Raji (cell line): ENCODE data around the gene NDUFB7.
A peak's percentile ranks its signal among the peaks of the same experiment; 100 is the strongest.

Source experiments
- POLR2A ChIP-seq: IDR thresholded peaks from 2 replicates; pipeline ENCODE4 v1.6.1; 2011; ENCODE audit warnings: low read depth, low read length, control low read depth; ENCODE audit not compliant: insufficient read depth

NDUFB7 gene

DNA sequence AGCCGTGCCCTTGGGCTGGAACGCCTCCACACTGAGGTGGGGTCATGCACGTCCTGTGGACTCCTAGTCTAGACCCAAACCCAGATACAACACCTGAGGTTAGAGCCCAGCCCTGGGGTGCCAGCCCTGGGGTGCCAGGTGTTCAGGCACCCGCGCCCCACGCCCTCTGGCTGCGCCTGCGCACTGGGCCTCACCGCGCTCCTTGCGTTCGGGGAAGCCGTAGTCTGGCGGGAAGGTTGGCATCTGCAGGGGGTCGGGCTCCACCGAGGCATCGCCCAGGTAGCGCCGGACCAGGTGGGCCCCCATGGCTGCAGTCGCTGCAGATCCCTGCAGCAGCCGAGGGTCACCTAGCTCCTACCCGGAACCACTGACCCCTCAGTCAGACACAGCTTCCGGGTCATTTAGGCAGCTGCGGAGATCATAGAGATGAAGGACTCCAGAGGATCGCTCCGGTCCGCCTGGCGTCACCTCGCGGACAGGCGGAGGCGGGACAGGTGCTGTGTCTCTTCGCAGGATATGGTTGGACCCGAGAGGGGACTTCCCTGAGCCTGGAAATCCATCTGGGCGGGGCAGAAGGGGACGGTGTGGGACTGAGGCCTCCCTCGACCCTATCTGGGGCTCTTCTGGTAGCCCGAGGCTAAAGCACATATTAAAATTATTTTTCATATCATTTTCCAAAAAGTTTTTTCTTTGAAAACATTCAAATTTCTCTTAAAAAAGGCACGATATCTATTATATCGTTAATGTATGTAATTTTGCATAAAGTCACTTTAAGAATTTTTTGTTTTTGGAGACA is at the start of gene NDUFB7:
Gene NDUFB7 (minus strand): TSS at position 372 of the 796 bp plus-strand sequence. CDS start 66 bp downstream, at position 306.
- TF ChIP-seq POLR2A, result peak; percentile 95

DNA sequence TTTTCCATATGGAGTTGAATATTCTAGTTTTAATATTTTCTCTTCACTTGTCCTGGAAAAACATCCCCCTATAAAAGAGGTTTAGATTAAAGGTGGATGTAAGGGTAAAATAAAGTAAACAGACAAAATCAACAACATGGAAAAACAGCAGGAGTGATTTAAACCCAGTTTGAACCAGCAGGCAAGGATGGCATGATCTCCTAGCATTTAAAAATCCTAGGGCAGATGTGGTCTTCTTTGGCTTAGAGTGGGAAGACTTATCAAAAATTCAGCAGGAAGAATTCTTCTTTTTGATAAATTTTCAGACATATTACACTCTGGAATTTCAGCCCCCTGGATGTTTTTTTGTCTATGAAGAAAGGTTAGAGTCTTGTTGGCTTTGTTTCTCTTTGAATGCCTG is 47.5 kb upstream of the NDUFB7 start:
- TF ChIP-seq POLR2A, result no peak

DNA sequence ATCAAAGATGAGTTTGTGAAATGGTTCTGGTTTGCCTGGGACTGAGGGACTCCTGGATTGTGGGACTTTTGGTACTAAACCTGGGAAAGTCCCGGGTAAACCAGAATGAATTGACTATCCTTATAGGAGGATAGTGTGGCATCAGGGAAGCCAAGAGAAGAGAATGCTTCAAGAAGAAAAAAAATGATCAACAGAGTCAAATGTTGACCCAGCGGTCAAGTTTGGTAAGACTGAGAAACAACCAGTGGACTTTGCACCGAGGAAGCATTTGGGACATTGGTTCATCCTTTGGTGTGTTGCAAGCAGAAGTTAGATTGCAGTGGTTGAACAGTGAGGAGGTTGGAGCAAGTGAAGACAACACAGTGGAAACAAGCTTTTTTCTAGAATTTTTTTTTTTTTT is 44.5 kb upstream of the NDUFB7 start:
- TF ChIP-seq POLR2A, result no peak

DNA sequence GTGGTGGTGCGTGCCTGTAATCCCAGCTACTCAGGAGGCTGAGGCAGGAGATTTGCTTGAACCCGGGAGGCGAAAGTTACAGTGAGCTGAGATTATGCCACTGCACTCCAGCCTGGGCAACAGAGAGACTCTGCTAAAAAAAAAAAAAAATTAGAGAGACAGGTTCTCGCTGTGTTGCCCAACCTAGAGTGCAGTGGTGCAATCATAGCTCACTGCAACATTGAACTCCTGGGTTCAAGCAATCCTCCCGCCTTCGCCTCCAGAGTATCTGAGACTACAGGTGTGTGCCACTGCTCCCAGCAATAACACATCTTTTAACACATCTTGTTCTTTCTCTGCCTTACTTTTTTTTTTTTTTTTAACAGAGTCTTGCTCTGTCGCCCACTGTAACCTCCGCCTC is 43.8 kb upstream of the NDUFB7 start:
- TF ChIP-seq POLR2A, result no peak

DNA sequence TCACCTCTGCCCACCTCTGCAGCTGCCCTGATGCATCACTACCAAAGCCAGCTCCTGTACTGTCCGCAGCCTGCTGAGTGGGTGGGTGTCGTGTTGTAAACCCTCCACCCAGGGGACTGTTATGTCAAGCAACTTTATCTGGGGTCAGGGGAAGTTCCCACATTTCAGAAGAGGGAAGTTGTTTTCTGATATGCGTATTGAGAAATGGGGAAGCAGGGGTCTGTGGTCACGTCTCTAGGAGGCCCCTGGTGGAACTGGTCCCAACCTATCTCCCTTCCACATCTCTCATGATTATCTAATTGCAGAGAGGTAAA is 42.2 kb upstream of the NDUFB7 start:
- TF ChIP-seq POLR2A, result no peak

DNA sequence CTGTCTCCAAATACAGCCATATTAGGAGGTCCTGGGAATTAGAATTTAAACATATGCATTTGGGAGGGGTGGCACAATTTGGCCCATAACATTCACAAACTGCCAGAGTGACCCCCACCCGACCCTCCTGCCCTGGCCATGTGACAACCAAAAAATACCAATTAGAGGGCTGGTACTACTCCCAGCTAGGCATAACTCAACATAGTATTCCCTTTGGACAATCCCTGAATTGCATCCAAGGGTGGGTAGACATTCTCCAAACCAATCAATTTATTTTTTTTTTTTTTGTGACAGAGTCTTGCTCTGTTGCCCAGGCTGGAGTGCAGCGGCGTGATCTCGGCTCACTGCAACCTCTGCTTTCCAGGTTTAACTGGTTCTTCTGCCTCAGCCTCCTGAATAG is 40.8 kb upstream of the NDUFB7 start:
- TF ChIP-seq POLR2A, result no peak

DNA sequence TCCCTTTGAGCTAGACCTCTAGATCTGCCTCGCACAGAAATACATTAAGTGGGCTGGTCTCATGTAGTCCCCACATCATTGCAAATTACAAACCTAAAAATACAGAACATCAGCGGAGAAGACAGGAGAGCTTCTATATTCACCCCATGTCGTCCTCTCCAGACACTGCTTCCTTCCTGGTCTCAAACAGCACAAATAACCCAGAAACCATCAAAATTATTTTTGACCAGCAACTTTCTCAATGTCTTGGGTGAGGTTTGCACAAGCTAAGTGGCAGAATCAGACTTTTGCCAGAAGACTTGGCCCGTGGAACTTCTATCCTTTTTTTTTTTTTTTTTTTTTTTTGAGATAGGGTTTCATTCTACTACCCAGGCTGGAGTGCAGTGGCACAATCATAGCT is 39.2 kb upstream of the NDUFB7 start:
- no peak for TF ChIP-seq POLR2A

DNA sequence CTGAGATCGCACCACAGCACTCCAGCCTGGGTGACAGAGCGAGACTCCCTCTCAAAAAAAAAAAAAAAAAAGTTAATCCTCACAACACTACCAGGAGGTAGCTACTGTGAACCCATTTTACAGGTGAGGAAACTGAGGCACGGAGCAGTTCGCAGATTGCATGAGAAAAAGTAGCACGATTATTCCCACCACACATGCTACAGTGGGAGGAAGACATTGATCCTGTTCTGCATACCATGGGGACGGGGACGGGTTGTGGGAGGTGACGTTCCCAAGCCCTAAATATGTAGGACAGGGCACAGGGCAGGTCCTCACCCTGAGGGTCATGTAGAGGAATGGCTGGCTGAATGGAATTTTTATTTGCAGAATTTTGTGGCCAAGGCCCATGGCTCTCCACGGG is 34.8 kb upstream of the NDUFB7 start:
- no peak for TF ChIP-seq POLR2A

DNA sequence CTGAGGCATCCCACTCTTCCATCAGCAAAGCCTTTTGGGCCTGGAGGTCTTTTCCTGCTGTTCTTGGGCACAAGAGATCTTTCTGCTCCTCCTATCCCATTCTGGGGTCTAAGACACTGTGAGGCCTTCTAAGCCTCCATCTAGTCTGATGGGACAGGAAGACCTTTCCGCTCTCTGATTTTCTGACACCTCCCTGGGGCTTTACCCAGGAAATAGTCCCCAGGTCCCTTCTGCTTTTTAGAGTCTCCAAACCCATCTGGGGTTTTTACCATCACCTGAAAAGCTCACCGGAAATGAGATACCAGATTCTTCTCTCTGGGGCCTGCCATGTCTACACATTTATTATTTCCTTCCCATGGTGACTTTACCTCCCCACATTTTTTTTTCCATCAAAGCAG is 32.1 kb upstream of the NDUFB7 start:
- no peak for TF ChIP-seq POLR2A

DNA sequence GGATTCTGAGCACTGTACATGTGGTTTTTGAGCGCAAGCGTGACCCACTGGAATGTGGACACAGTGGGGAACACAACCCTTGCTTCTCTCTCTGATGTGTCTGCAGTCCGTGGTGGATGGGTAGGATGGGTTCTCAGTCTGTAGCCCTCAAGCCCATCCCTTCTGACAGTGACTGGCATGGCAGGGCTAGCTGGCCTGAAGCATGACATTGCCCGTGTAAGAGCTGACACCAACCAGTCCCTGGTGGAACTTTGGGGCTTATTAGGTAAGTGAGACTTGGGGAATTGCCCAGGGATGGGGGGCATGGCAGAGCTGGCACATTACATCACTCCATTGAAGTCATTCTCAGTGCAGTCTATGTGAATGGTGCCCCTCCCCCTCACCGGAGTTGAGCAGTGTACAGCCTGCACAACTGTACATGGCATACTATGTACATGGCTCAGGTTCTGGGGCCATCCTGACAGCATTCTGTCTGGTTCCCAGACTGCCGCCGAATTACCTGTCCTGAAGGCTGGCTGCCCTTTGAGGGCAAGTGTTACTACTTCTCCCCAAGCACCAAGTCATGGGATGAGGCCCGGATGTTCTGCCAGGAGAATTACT is 27.8 kb upstream of the NDUFB7 start:
- no peak for TF ChIP-seq POLR2A

DNA sequence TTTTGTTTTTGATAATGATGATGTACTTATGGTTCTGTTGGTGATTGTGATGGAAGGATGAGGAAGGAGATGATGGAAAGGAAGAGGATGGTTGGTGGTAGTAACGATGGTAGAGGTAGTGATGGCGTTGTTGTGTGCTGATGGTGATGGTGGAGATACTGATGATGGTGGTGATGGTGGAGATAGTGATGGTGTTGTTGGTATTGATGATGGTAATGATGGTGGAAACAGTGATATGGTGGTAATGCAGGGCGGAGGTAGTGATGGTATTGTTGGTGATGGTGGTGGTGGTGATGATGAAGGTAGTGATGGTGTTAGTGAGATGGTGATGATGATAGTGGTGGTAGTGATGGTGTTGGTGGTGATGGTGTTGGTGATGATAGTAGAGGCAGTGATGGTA is 23.7 kb upstream of the NDUFB7 start:
- no peak for TF ChIP-seq POLR2A

DNA sequence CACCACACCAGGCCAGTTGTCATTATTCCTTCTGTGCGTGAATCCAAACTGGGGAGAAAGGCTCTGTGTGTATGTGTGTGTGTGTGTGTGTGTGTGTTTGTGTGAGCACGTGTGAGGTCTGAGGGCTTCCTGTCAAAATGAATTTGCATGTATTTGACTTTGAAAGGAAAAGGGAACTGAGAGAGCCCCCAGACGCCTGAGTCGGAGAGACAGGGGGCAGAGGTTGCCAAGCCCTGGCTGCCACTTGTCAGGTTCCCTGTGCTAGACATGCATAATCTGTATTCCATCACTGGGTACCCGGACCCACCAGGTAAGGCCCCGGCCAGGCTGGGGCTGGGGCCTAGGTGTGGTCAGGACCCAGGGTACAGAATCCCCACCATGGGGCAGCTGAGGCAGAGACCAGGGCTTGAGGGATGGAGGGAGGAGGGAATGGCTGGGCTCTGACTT is 11.1 kb upstream of the NDUFB7 start, which contains the start of gene CLEC17A:
Gene CLEC17A (plus strand): TSS at position 191 of the 447 bp plus-strand sequence. CDS start 77 bp downstream, at position 268.
- peak; percentile 32; the same call in 1 of the 2 replicates for TF ChIP-seq POLR2A

DNA sequence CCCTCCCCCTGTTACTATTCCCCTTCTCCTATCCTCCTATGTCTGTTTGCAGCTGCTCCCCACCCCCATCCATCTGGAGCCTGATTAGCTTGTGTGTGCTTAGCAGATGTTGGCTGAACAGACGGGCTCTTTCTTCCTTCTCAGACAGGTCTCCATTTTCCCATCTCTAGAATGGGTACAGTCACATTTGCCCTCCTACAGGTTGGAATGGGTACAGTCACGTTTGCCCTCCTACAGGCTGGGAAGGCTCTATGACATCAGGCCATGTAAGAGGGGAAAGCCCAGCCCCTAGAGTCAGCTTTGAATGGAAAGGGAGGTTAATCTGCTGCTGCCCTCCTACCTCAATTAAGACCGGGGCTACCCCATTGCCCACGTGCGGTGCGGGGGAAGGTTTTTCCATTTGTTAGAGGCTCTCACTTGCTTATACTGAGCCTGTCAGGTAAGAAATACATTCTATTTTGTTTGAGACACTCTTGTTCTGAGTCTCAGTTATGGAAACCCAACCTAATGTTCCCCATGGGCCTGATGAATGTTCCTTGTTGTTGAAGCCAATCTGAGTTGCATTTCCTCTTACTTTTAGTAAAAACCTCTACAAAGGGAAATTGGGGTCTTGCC is 8.9 kb upstream of the NDUFB7 start:
- no peak for TF ChIP-seq POLR2A

DNA sequence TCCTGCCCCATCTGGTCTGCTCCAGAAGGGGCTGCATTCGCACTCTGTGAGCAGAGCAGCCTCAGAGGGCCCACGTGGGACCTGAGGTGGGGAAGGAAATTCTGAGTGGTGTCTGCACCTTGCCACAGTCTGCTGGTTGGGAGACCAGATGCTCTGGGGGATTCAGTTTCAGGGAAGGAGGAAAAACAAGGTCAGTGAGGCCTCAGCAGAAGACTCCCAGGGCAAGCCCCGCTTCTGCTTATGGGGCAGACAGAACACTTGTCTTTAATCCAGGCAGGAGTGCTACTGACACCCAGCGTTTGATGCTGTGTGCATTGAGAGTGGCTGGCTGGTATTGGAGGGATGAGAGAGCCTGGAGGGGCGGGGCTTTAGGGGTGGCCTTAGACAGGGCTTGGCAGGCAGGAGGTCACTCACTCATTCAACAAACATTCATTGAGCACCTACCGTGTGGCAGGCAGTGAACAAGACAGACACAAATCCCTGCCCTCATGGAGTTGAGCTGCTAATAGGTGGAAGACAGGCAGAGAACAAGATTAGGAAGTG is 6.1 kb upstream of the NDUFB7 start:
- no peak for TF ChIP-seq POLR2A

DNA sequence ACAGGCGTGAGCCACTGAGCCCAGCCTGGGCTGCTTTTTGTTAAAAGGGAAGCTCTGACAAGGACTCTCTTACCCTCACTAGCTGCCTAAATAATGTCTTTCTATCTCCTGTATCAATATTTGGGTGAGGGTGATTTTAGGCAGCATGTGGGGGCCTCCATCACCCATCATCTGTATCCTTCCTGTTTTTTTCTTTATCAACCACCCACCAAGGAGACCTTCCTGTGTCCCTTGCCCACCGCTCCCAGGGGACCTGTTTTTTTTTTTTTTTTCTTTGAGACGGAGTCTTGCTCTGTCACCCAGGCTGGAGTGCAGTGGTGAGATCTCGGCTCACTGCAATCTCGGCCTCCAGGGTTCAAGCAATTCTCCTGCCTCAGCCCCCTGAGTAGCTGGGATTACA is 5.4 kb upstream of the NDUFB7 start:
- TF ChIP-seq POLR2A, result no peak

DNA sequence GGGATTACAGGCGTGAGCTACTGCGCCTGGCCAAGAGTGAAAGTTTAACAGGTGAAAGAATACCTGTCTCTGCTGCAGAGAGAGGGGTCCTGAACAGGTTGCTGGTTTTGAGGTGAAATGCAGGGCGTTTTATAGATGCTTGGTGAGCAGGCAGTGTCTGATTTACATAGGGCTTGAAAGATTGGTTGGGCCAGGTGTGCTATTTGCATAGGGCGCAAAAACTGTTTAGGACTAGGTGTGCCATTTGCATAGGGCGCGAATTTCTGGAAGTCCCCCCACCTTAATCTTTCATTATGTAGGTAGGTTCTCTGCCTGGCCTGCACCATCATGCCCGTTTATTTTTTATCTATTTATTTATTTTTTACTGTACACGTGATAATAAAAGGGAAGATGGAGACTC is 4.5 kb upstream of the NDUFB7 start:
- TF ChIP-seq POLR2A, result no peak
